NCI-H82 treated with DMSO at 0.1 percent for 48 hours (cell line): ENCODE results near the gene STPG3.

Experiments used
- DNase-seq: peaks from one replicate; lab custom pipeline; 2025; ENCODE audit not compliant: unreplicated experiment; lab: John Stamatoyannopoulos, UW

The STPG3 gene

DNA sequence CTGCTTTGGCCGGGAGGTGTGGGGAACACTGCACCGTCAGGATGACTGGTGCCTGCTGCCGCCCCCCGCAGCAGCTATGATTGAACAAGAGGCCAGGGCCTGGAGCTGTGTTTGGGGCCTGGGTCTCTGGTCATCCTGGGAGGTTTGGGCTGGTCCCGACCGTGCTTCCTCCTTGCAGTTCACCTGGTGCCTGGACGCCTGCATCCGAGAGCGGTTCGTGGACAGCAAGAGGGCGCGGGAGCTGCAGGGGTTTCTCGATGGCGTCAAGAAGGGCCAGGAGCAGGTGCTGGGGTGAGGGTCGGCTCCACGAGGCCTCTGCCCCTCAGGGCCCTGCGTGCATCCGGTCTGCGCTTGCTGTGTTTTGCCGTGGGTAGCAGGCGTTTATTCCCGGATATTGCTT is 13.0 kb downstream of the STPG3 start:
- no peak for DNase-seq

DNA sequence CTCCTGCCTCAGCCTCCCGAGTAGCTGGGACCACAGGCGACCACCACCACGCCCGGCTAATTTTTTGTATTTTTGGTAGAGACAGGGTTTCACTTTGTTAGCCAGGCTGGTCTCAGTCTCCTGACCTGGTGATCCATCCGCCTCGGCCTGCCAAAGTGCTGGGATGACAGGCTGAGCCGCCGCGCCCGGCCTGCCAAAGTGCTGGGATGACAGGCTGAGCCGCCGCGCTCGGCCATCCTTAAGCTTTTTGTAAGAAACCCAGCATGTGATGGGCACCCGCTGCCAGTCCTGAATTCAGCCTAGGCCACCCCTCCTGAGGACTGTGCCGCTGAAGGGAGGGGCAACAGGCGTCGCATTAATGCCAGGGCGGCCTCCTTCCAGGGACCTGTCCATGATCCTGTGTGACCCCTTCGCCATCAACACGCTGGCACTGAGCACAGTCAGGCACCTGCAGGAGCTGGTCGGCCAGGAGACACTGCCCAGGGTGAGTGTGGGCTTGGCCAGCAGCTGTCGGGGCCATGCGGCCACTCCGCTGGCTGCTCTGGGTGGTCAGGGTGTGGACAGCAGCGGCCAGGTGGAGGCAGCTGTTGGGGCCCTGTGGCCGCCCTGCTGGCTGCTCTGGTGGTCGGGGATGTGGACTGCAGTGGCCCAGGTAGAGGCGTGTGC is 14.5 kb downstream of the STPG3 start:
- DNase-seq, result no peak

DNA sequence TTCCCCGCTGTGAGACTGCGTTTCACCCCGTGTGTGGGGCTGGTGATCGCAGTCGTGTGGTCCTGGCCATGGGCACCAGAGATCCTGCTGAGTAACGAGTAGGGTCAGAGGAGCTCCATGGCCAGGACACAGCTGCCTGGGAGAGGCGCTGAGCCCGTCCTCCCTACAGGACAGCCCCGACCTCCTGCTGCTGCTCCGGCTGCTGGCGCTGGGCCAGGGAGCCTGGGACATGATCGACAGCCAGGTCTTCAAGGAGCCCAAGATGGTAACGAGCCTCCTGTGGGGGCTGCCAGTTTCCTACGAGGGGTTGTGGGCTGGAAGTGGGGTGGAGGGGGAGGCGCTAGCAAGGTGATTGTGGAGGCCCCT is 15.1 kb downstream of the STPG3 start:
- no peak for DNase-seq

DNA sequence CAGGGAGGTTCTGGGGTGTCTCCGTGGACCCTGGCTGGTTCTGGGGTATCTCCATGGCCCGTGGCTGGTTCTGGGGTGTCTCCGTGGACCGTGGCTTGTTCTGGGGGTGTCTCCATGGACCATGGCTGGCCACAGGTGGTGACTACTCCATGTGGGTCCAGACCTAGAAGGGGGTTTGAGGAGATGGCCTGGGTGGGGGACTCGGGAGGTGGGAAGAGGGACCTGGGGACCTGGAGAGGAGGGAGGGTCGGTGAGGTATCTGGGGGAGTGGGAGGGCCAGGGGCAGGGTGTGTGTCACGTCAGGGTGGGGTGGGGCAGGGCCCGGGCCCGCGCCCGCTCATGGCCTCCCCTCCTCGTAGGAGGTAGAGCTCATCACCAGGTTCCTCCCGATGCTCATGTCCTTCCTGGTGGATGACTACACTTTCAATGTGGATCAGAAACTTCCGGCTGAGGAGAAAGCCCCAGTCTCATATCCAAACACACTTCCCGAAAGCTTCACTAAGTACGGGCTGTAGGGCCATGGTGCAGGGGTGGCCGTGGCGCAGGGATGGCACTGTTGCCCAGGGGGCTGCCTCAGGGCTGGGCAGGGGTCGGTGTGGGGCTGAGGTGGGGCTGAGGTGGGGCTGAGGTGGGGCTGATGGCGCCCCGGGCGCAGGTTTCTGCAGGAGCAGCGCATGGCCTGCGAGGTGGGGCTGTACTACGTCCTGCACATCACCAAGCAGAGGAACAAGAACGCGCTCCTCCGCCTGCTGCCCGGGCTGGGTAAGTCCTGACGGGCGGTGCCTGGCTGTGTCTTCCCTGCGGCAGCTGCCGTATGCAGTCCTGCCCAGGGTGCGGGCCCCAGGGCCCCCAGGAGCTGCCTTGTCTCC is 15.7 kb downstream of the STPG3 start:
- no peak for DNase-seq

DNA sequence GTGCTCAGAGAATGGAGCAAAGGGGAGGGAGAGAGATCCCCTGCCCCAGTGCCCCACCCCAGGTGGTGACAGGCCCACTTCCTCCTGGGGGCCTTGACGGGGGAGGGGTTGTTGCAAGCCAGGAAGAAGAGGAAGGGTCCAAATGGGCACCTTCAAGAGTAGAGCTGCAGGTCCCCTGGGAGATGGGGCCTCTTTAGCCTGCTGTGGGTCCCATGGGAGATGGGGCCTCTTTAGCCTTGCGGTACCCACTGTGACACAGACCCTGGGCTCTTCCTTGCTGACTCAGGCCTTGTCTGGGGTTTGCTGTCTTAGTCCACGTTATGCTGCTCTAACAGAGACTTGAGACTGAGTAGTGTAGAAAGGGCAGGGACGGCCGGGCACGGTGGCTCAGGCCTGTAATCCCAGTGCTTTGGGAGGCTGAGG is 16.9 kb downstream of the STPG3 start:
- DNase-seq, result no peak

DNA sequence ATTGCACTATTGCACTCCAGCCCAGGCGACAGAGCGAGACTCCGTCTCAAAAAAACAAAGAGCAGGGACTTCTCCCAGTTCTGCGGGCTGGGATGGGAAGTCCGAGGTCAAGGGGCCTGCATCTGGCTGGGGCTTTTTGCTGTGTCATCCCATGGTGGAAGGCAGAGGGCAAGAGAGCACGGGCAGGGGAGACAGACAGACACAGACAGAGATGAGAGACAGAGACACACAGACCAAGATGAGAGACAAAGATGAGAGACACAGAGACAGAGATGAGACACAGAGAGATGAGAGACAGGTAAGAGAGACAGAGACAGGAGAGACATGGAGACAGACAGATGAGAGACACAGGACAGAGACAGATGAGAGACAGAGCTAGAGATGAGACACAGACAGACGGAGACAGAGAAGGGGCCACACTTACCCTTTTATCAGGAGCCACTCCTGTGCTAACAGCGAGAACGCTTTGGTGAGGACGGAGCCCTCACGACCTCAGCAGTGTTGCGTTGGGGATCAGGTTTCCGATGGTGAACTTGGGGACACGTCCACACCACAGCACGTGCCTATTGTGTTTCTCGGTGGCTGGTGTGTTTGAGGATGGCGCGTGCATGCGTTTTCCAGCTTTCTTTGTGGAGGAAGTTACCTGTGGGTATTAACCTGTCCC is 17.6 kb downstream of the STPG3 start:
- no peak for DNase-seq

DNA sequence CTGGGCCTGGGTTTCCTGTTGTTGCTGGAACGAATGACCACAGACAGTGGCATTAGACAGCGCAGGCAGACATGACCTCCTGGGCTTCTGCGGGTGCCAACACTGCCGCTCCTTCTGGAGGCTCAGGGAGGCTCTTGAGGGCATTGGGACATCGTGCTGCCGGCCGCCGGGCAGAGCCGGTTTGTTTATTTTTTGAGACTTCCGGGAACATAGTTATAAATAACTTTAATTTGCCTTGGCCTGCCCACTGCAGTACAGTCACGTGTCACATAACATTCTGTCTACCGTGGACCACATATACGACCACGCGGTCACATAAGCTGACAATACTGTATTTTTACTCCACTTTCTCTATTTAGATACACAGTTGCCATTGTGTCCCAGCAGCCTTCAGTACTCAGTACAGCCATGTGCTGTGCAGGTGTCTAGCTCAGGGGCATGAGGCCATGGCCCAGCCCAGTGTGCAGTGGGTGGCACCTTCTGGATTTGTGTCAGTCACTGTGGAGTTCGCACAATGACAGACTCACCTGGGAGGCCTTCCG is 18.2 kb downstream of the STPG3 start:
- no peak for DNase-seq

DNA sequence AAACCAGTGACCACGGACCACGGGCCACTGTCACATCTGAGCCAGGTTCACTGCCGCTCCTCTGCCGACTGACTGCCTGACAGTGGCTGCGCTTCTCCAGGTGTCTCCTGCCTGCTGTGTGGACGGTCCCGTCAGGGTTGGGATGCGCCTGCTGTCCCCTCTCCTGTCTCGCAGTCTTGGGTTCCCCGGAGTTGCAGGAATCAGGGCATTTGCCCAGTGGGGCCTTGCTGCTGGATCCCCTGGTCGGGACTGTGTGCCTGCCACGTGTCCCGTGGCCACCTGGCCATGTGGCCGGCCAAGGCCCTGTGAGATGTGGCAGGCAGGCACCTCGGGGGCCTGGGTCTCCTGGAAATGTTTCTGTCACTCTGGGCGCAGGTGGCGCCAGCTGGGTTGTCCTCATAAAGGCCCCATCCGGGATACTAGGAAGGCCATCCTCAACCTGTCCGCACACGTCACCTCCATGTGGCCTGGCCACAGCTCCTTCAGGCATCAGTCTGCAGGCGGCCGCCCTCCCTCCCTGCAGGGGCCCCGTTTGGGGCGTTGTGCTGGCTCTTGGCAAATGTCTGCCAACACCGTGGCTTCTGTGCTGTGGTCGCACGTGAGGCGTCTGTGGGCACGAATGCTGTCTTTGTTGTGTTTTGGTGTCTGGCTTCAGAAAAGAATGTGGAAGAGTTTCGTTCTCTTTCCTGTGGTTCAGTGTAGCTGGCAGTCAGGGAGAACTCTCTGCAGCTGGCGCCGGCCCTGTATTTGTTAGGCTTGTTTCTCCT is 20.0 kb downstream of the STPG3 start:
- DNase-seq, result no peak

DNA sequence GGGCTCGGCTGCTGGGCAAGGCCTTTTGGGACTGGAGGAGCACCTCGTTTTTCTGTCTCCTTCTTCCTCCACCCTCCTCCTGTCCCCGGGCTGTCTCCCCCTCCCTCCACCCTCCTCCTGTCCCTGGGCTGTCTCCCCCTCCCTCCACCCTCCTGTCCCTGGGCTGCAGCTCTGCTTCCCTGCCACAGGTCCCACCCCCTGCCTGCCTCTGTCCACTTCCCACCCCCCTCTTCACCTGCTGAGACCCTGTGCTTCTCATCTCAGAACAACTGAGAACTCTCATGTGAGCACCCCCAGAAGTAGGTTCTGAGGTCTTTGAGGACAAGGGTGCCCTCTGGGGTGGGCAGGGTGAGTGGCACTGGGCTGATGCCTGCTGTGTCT is 20.6 kb downstream of the STPG3 start:
- DNase-seq, result no peak

DNA sequence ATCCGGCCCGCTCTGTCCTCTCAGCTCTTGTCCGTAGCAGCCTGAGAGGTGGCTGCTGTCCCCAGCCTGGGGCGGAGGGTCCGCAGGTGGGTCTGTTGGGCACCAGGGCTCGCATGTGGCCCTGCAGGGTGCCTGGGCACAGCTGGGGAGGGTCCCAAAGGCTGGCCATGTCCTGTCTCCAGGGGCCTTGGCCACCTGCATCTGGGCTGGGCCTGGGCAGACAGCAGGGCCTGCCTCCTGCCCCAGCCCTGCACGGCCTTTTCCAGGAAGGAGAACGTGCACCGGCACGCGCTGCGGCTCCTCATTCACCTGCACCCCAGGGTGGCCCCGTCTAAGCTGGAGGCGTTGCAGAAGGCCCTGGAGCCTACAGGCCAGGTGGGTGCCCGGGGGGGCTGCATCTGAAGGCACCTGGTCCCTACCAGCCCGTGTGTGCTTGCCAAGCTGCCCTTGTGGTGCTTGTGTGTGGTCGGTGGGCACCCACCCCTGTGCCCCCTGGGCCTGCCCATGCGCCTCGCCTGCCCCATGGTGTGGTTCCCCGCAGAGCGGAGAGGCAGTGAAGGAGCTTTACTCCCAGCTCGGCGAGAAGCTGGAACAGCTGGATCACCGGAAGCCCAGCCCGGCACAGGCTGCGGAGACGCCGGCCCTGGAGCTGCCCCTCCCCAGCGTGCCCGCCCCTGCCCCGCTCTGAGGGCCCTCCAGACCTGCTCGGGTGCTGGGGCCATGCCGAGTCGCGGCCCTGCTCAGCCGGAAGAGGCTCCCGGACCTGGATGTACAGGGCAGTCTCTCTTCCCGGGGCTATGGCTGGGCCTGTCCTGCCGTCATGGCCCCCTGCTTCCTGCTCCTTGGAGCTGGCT is 21.4 kb downstream of the STPG3 start:
- DNase-seq, result no peak

DNA sequence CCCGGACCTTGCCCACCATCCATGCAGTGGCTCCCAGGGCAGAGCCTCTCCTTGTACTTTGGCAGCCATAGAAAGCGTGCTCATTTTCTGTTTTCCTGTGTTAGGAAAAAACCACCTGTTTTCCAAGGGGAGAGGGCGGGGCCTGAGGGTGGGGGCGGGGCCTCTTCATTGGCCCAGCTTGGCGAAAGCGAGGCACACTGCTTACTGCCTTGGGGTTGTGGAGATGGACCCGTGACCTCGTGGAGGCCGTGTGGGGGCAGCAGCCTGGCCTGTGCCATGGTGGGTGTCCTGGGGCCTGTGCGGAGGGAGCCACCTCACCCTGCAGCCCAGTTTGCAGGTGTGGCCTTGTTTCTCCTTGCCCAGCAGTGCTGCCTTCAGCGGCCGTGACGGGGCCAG is 22.0 kb downstream of the STPG3 start:
- DNase-seq, result no peak

DNA sequence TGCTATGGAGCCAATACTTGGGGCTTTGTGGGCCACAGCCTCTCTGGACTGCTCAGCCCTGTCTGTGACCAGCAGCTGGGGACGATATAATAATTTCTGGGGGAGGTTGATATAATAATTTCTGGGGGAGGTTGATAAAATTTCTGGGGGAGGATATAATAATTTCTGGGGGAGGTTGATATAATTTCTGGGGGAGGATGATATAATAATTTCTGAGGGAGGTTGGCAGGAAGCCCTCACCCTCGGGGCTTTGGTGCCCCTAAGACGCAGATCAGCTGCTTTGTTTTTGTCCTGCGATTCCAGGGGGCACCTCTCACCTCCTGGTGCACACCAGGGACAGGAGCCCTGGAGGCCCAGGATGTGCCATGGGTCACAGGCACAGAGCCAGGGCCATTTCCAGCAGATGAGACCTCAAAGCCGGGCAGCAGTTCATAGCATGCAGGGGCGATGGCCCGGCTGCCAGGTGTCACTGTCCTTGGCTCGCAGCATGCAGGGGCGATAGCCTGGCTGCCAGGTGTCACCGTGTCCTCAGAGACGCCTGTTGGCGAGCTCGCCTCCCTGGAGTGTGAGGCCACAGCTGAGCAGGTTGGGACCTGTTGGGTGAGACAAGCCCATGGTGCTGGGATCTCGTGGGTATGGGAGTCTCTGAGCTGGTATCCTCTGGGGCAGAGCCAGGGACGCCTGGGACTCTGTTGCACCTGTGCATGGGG is 22.7 kb downstream of the STPG3 start:
- DNase-seq, result no peak

DNA sequence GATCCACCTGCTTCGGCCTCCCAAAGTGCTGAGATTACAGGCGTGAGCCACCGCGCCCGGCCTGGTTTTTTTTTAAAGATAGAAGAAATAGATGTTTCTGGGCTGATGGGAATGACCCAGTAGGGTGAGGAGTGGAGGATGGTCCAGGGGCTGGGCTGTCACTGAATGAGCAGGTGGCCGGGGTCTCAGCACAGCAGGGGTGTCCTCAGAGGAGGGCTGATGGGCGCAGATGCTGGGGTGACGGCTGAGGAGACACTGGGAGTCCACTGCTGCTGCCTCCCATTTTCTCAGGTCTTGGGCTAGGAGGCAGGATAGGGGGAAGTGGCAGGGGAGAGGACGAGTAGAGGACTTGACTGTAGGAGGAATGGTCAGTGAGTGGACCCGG is 24.1 kb downstream of the STPG3 start:
- DNase-seq, result no peak

DNA sequence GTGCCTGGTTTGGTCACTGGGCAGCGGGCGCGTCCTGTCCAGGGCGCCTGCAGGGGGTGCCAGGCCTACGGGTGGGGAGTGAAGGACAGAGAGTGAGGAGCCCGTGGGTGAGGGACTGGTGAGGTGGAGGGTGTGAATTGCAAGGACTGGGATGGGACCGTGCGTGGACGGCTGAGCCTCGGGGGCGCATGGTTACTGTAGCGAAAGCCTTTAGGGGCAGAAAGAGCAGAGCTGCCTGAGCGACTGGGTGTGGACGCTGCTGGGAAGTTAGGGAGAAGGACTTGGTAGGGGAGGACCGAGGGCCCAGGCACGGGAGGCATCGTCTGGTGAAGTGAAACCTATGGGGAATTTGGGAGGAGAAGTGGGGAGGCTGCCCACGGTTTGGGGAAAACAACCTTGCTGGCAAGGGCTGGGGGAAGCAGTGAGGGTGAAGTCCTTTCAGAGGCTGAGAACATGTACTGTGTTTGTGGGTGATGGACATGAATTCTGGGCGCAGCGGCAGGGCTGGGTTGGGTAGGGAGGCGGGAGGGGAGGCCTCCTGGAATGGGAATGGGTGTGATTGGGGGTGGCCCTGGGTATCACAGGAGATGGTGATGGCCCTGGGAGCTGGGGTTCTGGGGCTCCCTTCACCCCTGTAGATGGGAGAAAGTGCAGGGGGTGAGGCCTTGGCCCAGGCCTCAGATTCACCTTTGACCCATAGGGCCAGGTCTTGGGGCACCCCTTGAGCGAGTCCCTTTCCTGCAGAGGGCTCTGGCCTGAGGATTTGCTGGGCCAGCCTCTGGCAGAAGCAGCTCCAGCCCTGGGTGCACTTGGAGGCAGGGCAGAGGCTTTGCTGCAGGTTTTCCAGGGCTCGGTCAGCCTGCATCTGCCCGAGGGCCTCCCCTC is 24.7 kb downstream of the STPG3 start:
- DNase-seq, result no peak

DNA sequence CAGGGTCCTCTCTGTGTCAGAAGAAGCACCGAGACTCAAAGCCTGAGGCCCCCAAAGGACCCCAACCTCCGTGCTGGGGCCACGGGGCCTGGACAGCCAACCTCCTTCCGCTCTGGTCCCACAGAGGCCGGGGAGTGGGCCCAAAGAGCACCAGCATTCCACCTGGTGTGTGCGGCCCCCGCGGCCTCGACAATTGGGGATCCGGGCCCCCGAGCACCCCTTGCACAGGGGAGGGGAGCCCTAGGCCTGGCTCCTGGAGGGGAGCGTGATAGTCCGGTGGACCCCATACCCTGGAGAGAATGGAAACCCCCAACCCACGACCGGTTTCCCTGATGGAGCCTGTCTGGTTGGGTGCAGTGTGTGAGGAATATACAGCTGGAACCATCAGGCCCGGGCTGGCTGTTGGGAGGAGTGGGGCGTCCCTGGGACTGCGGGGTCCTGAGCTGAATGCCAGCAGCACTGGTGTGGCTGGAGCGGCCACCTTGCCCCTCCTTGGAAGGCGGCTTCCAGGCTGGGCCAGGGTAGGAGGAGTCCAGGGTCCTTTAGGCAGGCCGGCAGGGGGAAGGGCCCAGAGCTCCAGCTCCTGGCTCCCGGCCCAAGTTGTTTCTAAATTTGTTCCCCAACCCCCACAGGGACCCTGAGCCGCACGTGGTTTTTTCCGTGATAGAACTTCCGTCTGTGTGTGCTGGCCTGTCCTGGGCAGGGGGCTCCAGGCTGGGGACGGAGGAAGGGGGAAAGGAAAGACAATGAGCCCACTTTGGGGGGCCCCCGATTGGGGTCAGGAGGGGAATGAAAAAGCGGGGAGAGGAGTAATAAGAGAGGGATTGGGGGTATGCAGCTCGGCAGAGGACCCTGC is 25.6 kb downstream of the STPG3 start:
- no peak for DNase-seq

DNA sequence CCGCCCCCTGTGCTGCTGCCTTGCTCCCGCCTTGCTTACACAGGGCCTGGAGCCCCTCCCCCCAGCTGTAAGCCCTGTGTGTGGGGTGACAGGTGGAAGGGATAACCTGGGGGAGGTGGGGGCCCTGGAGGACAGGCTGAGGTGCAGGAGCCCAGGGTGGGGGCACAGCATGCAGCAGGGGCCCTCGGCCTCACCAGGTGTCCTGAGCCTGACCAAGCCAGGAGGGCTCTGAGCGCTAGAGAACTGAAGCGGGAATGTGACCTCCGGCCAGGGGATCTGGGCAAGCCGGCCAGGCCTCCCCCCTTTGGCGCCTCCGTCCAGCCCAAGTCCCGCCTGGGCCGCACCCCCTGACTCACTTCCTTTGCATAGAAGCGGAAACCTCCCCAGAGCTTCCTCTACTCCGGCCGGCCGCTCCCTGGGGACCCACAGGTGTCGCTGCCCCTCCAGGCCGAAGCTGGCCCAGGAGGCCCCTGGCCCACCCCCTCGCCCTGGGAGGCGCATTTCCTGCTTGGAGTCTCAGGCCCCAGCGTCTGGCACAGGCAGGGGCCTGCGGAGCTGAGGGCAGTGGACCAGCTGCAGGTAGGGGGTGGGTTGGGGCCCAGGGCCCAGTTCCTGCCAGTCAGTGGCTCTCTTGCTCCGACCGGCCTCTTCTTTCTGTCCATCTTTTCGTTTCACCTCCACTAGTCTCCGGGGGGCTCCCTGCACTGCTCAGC is 26.4 kb downstream of the STPG3 start, which contains the start of gene TOR4A:
TOR4A (plus strand) TSS at position 398 of the 713 bp plus-strand sequence. CDS start 964 bp downstream, outside the sequence.
- no peak for DNase-seq
